ENCODE results near the gene SCN8A. TPM values are rescaled to one million over a fixed set of nuclear protein-coding genes. Genes with fewer than 3 reads are reported as not detected.

SCN8A gene
- total and polyA plus RNA-seq, 2 experiments from 2014 or later: 4.6 to 23.9 TPM

- TF ChIP-seq ZNF462 (CRISPR knock-in tag; IDR thresholded peaks at IDR 0.05): no peak
- no peak for TF ChIP-seq NANOG (IDR thresholded peaks at IDR 0.05; ENCODE audit: borderline replicate concordance)
- TF ChIP-seq CREB1 (CRISPR knock-in tag; IDR thresholded peaks at IDR 0.05; ENCODE audit: low read depth): no peak
- no peak for TF ChIP-seq ZNF114 (CRISPR knock-in tag; IDR thresholded peaks at IDR 0.05)
Observed at GRCh38 chr12:51620448-51620847, 29.4 kb downstream of the SCN8A start (continued).

- H2AFZ ChIP-seq: no peak overlapping the region
- no peaks in the 10 kb centered on the region for H3K27me3 ChIP-seq (ENCODE audit: insufficient read depth)
- Mint-ChIP-seq H3K27me3 (ENCODE audit: insufficient read depth, low read depth, poor library complexity) (no peaks in the 10 kb centered on the region), H3K36me3 (ENCODE audit: low read depth) (peaks cover 15% of the 10 kb centered on the region), H3K4me3 (no peak overlapping the region), H3K4me1 (peaks cover 25% of the 10 kb centered on the region), H3K27ac (no peak overlapping the region), H3K9me3 (peaks cover 10% of the 10 kb centered on the region)
- H3F3A ChIP-seq (replicated peaks; ENCODE audit: low read depth): no peaks in the 10 kb centered on the region
- no peak overlapping the region for H3K27ac ChIP-seq (ENCODE audit: low read depth)
- no peaks in the 10 kb centered on the region for H3K9me2 ChIP-seq (ENCODE audit: insufficient read depth)
- peaks cover 83% of the 10 kb centered on the region for H3K79me2 ChIP-seq (replicated peaks; ENCODE audit: insufficient read depth)
- DNase-seq (ENCODE audit: low spot score) (no peak), ATAC-seq (peak; percentile 54)
- H4K20me1 ChIP-seq (replicated peaks; ENCODE audit: insufficient read depth): peaks cover 11% of the 10 kb centered on the region
- no peak overlapping the region for H3K4me3 ChIP-seq
- H3K4me2 ChIP-seq: no peak overlapping the region
- no peaks in the 10 kb centered on the region for H3K4me1 ChIP-seq (ENCODE audit: insufficient read depth)
- H3K36me3 ChIP-seq (ENCODE audit: insufficient read depth): no peaks in the 10 kb centered on the region
- TF ChIP-seq JUNB (IDR thresholded peaks at IDR 0.05; ENCODE audit: unreplicated experiment): no peak
- no peak for TF ChIP-seq STAT1 (IDR thresholded peaks at IDR 0.05; ENCODE audit: unreplicated experiment)
- no peak for TF ChIP-seq ZNF114 (CRISPR knock-in tag; IDR thresholded peaks at IDR 0.05)
- no peak for TF ChIP-seq EZH2 (IDR thresholded peaks at IDR 0.05; ENCODE audit: low read depth, unreplicated experiment)
- TF ChIP-seq ZNF331 (CRISPR knock-in tag; IDR thresholded peaks at IDR 0.05; ENCODE audit: low read depth): no peak
- no peak for TF ChIP-seq CTCF (conservative IDR thresholded peaks at IDR 0.05; ENCODE audit: low read depth in 2 of 2)
- no peak for TF ChIP-seq ETS1 (IDR thresholded peaks at IDR 0.05)
- TF ChIP-seq POLR2AphosphoS5 (IDR thresholded peaks at IDR 0.05; ENCODE audit: low read depth): no peak
- TF ChIP-seq CREB1 (CRISPR knock-in tag; IDR thresholded peaks at IDR 0.05; ENCODE audit: low read depth): no peak
- TF ChIP-seq EZH2phosphoT487 (IDR thresholded peaks at IDR 0.05; ENCODE audit: unreplicated experiment): no peak
Observed at GRCh38 chr12:51621156-51621922, 30.3 kb downstream of the SCN8A start.

Measured in GM23338 (cell line).